TTC549 (cell line): ENCODE results near the gene BST2.

ENCODE experiments used
- FAIRE-seq: peaks from 2 replicates; lab custom pipeline; 2012; peaks lifted over from hg19 to GRCh38; lab: Jason Lieb, UNC

BST2 gene

GRCh38 chr19:17419621-17420474 is 14.4 kb upstream of the BST2 start, which contains the start of gene MVB12A:
Gene MVB12A, plus strand, starts transcription at chr19:17420047. Its CDS starts 89 bp downstream, at chr19:17420136.
- FAIRE-seq: peak; percentile 96

GRCh38 chr19:17419154-17419620 is 13.8 kb upstream of the BST2 start:
- no peak for FAIRE-seq

GRCh38 chr19:17418710-17419109 is 13.3 kb upstream of the BST2 start:
- no peak for FAIRE-seq

- FAIRE-seq: no peak
Measured at GRCh38 chr19:17415121-17415520, 9.7 kb upstream of the BST2 start.

GRCh38 chr19:17414097-17414496 is 8.7 kb upstream of the BST2 start:
- no peak for FAIRE-seq

GRCh38 chr19:17411801-17412200 is 6.4 kb upstream of the BST2 start:
- FAIRE-seq: no peak

GRCh38 chr19:17409990-17410389 is 4.6 kb upstream of the BST2 start:
- no peak for FAIRE-seq

- FAIRE-seq: no peak
Measured at GRCh38 chr19:17406887-17407196, 1.4 kb upstream of the BST2 start.

- no peak for FAIRE-seq
Measured at GRCh38 chr19:17406046-17406886, 836 bp upstream of the BST2 start.

GRCh38 chr19:17404621-17405249 is 695 bp downstream of the BST2 start:
- FAIRE-seq: no peak

GRCh38 chr19:17404015-17404414 is 1.4 kb downstream of the BST2 start:
- FAIRE-seq: no peak

- no peak for FAIRE-seq
Measured at GRCh38 chr19:17402982-17403855, 2.2 kb downstream of the BST2 start.

GRCh38 chr19:17401628-17402027 is 3.8 kb downstream of the BST2 start:
- no peak for FAIRE-seq

- no peak for FAIRE-seq
Measured at GRCh38 chr19:17398902-17399527, 6.4 kb downstream of the BST2 start.

- no peak for FAIRE-seq
Measured at GRCh38 chr19:17394891-17395415, 10.5 kb downstream of the BST2 start.

- FAIRE-seq: no peak
Measured at GRCh38 chr19:17393914-17394313, 11.5 kb downstream of the BST2 start, which contains the start of gene CCDC194. Gene CCDC194, minus strand, starts transcription at chr19:17394196. Its CDS starts 38 bp downstream, at chr19:17394158.

GRCh38 chr19:17393002-17393401 is 12.4 kb downstream of the BST2 start:
- no peak for FAIRE-seq

- FAIRE-seq: no peak
Measured at GRCh38 chr19:17391371-17392151, 13.9 kb downstream of the BST2 start.

GRCh38 chr19:17390665-17391370 is 14.6 kb downstream of the BST2 start:
- no peak for FAIRE-seq
